Measurements from ENCODE around the gene TSPYL6. TPM values are rescaled to one million over a fixed set of nuclear protein-coding genes. Genes with fewer than 3 reads are reported as not detected.

TSPYL6 gene
- total RNA-seq, 4 donors from 2014 or later = not detected

- no peaks in the 10 kb centered on the region for H3K27me3 ChIP-seq
- no peaks in the 10 kb centered on the region for H3K4me1 ChIP-seq
- H3K9me3 ChIP-seq = no peaks in the 10 kb centered on the region
- DNase-seq (ENCODE audit: low spot score in 2 of 2) = no peak
- TF ChIP-seq POLR2A (IDR thresholded peaks at IDR 0.05) (no peak), POLR2AphosphoS5 (IDR thresholded peaks at IDR 0.05) (no peak), EP300 (IDR thresholded peaks at IDR 0.05) (no peak), CTCF (IDR thresholded peaks at IDR 0.05) (no peak)
- 96% methylated on average over 2 of the region's 2 CpGs for WGBS
- no peaks in the 10 kb centered on the region for H3K36me3 ChIP-seq
- no peak overlapping the region for H3K4me3 ChIP-seq
- no peak overlapping the region for H3K27ac ChIP-seq
These were observed 2.1 kb upstream of the TSPYL6 start for GRCh38 chr2:54258166-54258565.

GRCh38 chr2:54255230-54256090, 569 bp downstream of the TSPYL6 start:
- Histone ChIP-seq H3K4me3 (no peak overlapping the region), H3K36me3 (no peaks in the 10 kb centered on the region), H3K4me1 (no peaks in the 10 kb centered on the region), H3K27me3 (no peaks in the 10 kb centered on the region), H3K27ac (no peak overlapping the region), H3K9me3 (no peaks in the 10 kb centered on the region)
- WGBS = 95% methylated on average over 37 of the region's 37 CpGs
- DNase-seq (ENCODE audit: low spot score in 2 of 2) = no peak
- TF ChIP-seq EP300 (IDR thresholded peaks at IDR 0.05) (no peak), POLR2AphosphoS5 (IDR thresholded peaks at IDR 0.05) (no peak), CTCF (IDR thresholded peaks at IDR 0.05) (no peak), POLR2A (IDR thresholded peaks at IDR 0.05) (no peak)

GRCh38 chr2:54254180-54254579, 1.8 kb downstream of the TSPYL6 start:
- TF ChIP-seq POLR2AphosphoS5 (IDR thresholded peaks at IDR 0.05) (no peak), EP300 (IDR thresholded peaks at IDR 0.05) (no peak), CTCF (IDR thresholded peaks at IDR 0.05) (no peak), POLR2A (IDR thresholded peaks at IDR 0.05) (no peak)
- no peaks in the 10 kb centered on the region for H3K36me3 ChIP-seq
- no peaks in the 10 kb centered on the region for H3K4me1 ChIP-seq
- no peaks in the 10 kb centered on the region for H3K9me3 ChIP-seq
- no peak overlapping the region for H3K4me3 ChIP-seq
- no peak overlapping the region for H3K27ac ChIP-seq
- DNase-seq (ENCODE audit: low spot score in 2 of 2) = no peak
- no peaks in the 10 kb centered on the region for H3K27me3 ChIP-seq

- no peaks in the 10 kb centered on the region for H3K4me1 ChIP-seq
- H3K9me3 ChIP-seq = no peaks in the 10 kb centered on the region
- no peaks in the 10 kb centered on the region for H3K36me3 ChIP-seq
- no peak overlapping the region for H3K4me3 ChIP-seq
- no peak overlapping the region for H3K27ac ChIP-seq
- DNase-seq (ENCODE audit: low spot score in 2 of 2) = no peak
- no peak for TF ChIP-seq POLR2A (IDR thresholded peaks at IDR 0.05)
- no peak for TF ChIP-seq EP300 (IDR thresholded peaks at IDR 0.05)
- no peak for TF ChIP-seq CTCF (IDR thresholded peaks at IDR 0.05)
- TF ChIP-seq POLR2AphosphoS5 (IDR thresholded peaks at IDR 0.05) = no peak
- no peaks in the 10 kb centered on the region for H3K27me3 ChIP-seq
These were observed 6.4 kb downstream of the TSPYL6 start for GRCh38 chr2:54249629-54250028.

GRCh38 chr2:54247115-54247514, 8.9 kb downstream of the TSPYL6 start:
- WGBS = 50% methylated on average over 1 of the region's 1 CpG
- H3K4me3 ChIP-seq = no peak overlapping the region
- no peaks in the 10 kb centered on the region for H3K27me3 ChIP-seq
- DNase-seq (ENCODE audit: low spot score in 2 of 2) = no peak
- H3K36me3 ChIP-seq = no peaks in the 10 kb centered on the region
- H3K4me1 ChIP-seq = no peaks in the 10 kb centered on the region
- TF ChIP-seq EP300 (IDR thresholded peaks at IDR 0.05) (no peak), POLR2AphosphoS5 (IDR thresholded peaks at IDR 0.05) (no peak), POLR2A (IDR thresholded peaks at IDR 0.05) (no peak), CTCF (IDR thresholded peaks at IDR 0.05) (no peak)
- no peaks in the 10 kb centered on the region for H3K9me3 ChIP-seq
- H3K27ac ChIP-seq = no peak overlapping the region
